HL-60 (cell line): Measurements from ENCODE around the gene ZNF140.

Source experiments
- POLR2AphosphoS5 ChIP-seq: IDR thresholded peaks from 2 replicates; pipeline ENCODE4 v1.6.1; 2012; ENCODE audit warnings: low read depth
- TF ChIP-seq, protein P1 (sequence below): IDR thresholded peaks from one replicate; pipeline ENCODE4 v1.5.1; 2011; ENCODE audit warnings: low read length, control low read depth, inconsistent platforms; ENCODE audit not compliant: insufficient read depth
- TF ChIP-seq, protein P2 (sequence below): IDR thresholded peaks from 2 replicates; pipeline ENCODE4 v1.6.1; 2012; ENCODE audit warnings: low read depth; ENCODE audit not compliant: insufficient replicate concordance

DNA sequence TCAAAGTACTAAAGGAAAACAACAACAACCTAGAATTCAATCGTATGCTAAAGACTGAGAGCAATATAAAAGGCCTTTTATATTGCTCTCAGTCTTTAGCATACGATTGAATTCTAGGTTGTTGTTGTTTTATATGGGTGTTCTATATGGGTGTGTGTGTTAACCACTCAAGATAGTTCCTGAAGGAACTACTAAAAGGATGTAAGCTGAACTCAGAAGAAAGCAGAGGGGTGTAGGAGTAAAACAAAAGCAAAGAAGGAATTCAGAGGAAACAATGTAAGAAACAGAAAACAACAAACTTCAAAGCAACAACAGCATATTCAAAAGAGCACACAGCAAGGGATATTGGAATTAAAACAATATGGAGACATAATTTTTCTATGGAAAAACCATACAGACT is 44.0 kb downstream of the ZNF140 start:
- TF ChIP-seq, protein P1, sequence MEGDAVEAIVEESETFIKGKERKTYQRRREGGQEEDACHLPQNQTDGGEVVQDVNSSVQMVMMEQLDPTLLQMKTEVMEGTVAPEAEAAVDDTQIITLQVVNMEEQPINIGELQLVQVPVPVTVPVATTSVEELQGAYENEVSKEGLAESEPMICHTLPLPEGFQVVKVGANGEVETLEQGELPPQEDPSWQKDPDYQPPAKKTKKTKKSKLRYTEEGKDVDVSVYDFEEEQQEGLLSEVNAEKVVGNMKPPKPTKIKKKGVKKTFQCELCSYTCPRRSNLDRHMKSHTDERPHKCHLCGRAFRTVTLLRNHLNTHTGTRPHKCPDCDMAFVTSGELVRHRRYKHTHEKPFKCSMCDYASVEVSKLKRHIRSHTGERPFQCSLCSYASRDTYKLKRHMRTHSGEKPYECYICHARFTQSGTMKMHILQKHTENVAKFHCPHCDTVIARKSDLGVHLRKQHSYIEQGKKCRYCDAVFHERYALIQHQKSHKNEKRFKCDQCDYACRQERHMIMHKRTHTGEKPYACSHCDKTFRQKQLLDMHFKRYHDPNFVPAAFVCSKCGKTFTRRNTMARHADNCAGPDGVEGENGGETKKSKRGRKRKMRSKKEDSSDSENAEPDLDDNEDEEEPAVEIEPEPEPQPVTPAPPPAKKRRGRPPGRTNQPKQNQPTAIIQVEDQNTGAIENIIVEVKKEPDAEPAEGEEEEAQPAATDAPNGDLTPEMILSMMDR: no peak
- no peak for TF ChIP-seq POLR2AphosphoS5
- TF ChIP-seq, protein P2, sequence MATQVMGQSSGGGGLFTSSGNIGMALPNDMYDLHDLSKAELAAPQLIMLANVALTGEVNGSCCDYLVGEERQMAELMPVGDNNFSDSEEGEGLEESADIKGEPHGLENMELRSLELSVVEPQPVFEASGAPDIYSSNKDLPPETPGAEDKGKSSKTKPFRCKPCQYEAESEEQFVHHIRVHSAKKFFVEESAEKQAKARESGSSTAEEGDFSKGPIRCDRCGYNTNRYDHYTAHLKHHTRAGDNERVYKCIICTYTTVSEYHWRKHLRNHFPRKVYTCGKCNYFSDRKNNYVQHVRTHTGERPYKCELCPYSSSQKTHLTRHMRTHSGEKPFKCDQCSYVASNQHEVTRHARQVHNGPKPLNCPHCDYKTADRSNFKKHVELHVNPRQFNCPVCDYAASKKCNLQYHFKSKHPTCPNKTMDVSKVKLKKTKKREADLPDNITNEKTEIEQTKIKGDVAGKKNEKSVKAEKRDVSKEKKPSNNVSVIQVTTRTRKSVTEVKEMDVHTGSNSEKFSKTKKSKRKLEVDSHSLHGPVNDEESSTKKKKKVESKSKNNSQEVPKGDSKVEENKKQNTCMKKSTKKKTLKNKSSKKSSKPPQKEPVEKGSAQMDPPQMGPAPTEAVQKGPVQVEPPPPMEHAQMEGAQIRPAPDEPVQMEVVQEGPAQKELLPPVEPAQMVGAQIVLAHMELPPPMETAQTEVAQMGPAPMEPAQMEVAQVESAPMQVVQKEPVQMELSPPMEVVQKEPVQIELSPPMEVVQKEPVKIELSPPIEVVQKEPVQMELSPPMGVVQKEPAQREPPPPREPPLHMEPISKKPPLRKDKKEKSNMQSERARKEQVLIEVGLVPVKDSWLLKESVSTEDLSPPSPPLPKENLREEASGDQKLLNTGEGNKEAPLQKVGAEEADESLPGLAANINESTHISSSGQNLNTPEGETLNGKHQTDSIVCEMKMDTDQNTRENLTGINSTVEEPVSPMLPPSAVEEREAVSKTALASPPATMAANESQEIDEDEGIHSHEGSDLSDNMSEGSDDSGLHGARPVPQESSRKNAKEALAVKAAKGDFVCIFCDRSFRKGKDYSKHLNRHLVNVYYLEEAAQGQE: no peak
